K562 (cell line): ENCODE results near the gene RTL10.

Experiments
- BDP1 ChIP-seq: IDR thresholded peaks from 3 replicates; pipeline ENCODE4 v1.6.1; 2011; ENCODE audit not compliant: insufficient read length, insufficient read depth
- CHD2 ChIP-seq: IDR thresholded peaks from 2 replicates; pipeline ENCODE4 v1.6.1; 2011; ENCODE audit warnings: low read depth, low read length
- FOXJ3 ChIP-seq: sonication (generic); formaldehyde crosslinking; IDR thresholded peaks from 2 replicates; pipeline ENCODE4 v1.4.0; 2020; ENCODE audit warnings: mild to moderate bottlenecking, missing genetic modification reagents
- POLR2A ChIP-seq: fragments of 450-650 bp; conservative IDR thresholded peaks from 2 replicates; pipeline ENCODE4 v1.6.1; 2016
- PYGO2 ChIP-seq: fragments of 450-650 bp; IDR thresholded peaks from 2 replicates; pipeline ENCODE4 v1.6.1; 2016; ENCODE audit warnings: mild to moderate bottlenecking, missing genetic modification characterization, moderate library complexity, missing compliant biosample characterization
- TCF7L2 ChIP-seq: fragments of 150-350 bp; IDR thresholded peaks from 2 replicates; pipeline ENCODE4 v1.6.1; 2016; ENCODE audit warnings: low read depth, mild to moderate bottlenecking, low read length, moderate library complexity
- ZNF23 ChIP-seq: fragments of 250-450 bp; sonication (Bioruptor Pico); IDR thresholded peaks from 2 replicates; pipeline ENCODE4 v1.4.0; 2020; ENCODE audit warnings: mild to moderate bottlenecking
- ZNF384 ChIP-seq: IDR thresholded peaks from 2 replicates; pipeline ENCODE4 v1.6.1; 2012; ENCODE audit warnings: low read depth, low read length, improper control_type of control experiment

GRCh38 chr22:19842393-19843106, 12.1 kb downstream of the RTL10 start:
- no peak for TF ChIP-seq ZNF23 (CRISPR knock-in tag)
- TF ChIP-seq POLR2A, result no peak
- TF ChIP-seq PYGO2 (tag), result no peak
- no peak for TF ChIP-seq TCF7L2
- TF ChIP-seq FOXJ3 (CRISPR knock-in tag), result no peak
- no peak for TF ChIP-seq BDP1
- TF ChIP-seq ZNF384, result no peak
- TF ChIP-seq CHD2, result no peak
